KMS-11 (cell line): ENCODE data around the gene LEMD3.
A peak's percentile ranks its signal among the peaks of the same experiment; 100 is the strongest.

Experiments
- H2AFZ ChIP-seq: fragments of 200-600 bp; sonication (generic); 2 replicates; pipeline ENCODE4 v1.6.1; 2016; ENCODE audit warnings: antibody characterized with exemption, mixed run types, low read depth
- H3K27ac ChIP-seq: fragments of 200-600 bp; sonication (generic); 2 replicates; pipeline ENCODE4 v1.6.1; 2016; ENCODE audit warnings: mild to moderate bottlenecking, mixed run types
- H3K27me3 ChIP-seq: fragments of 200-600 bp; sonication (generic); 2 replicates; pipeline ENCODE4 v1.6.1; 2017; ENCODE audit warnings: mild to moderate bottlenecking, low read depth, mixed run types, moderate library complexity; ENCODE audit not compliant: insufficient read depth
- H3K36me3 ChIP-seq: fragments of 200-600 bp; sonication (generic); 2 replicates; pipeline ENCODE4 v1.6.1; 2017; ENCODE audit warnings: mild to moderate bottlenecking, mixed run types; ENCODE audit not compliant: insufficient read depth
- H3K4me1 ChIP-seq: fragments of 200-600 bp; sonication (generic); 2 replicates; pipeline ENCODE4 v1.6.1; 2016; ENCODE audit warnings: mild to moderate bottlenecking, low read depth, mixed run types; ENCODE audit not compliant: poor library complexity, severe bottlenecking
- H3K4me2 ChIP-seq: fragments of 200-600 bp; sonication (generic); 2 replicates; pipeline ENCODE4 v1.7.0; 2016; ENCODE audit warnings: mild to moderate bottlenecking, mixed run types
- H3K4me3 ChIP-seq: fragments of 200-600 bp; sonication (generic); IDR thresholded peaks from 2 replicates; pipeline ENCODE4 v1.6.1; 2017; ENCODE audit warnings: low read depth, low read length, mixed read lengths; ENCODE audit not compliant: insufficient read depth
- H3K79me2 ChIP-seq: fragments of 200-600 bp; sonication (generic); 2 replicates; pipeline ENCODE4 v1.6.1; 2016; ENCODE audit warnings: low read depth, mixed run types; ENCODE audit not compliant: insufficient read depth
- H3K9ac ChIP-seq: fragments of 200-600 bp; sonication (generic); 2 replicates; pipeline ENCODE4 v1.6.1; 2016; ENCODE audit warnings: mild to moderate bottlenecking, mixed run types
- H4K20me1 ChIP-seq: fragments of 200-600 bp; sonication (generic); 2 replicates; pipeline ENCODE4 v1.6.1; 2016; ENCODE audit warnings: mild to moderate bottlenecking, mixed run types; ENCODE audit not compliant: insufficient read depth
- CTCF ChIP-seq: fragments of 200-600 bp; sonication (generic); conservative IDR thresholded peaks from 2 replicates; pipeline ENCODE4 v1.6.1; 2017; ENCODE audit warnings: low read depth, mild to moderate bottlenecking, antibody characterized with exemption, low read length, moderate library complexity, mixed read lengths

LEMD3 gene

DNA sequence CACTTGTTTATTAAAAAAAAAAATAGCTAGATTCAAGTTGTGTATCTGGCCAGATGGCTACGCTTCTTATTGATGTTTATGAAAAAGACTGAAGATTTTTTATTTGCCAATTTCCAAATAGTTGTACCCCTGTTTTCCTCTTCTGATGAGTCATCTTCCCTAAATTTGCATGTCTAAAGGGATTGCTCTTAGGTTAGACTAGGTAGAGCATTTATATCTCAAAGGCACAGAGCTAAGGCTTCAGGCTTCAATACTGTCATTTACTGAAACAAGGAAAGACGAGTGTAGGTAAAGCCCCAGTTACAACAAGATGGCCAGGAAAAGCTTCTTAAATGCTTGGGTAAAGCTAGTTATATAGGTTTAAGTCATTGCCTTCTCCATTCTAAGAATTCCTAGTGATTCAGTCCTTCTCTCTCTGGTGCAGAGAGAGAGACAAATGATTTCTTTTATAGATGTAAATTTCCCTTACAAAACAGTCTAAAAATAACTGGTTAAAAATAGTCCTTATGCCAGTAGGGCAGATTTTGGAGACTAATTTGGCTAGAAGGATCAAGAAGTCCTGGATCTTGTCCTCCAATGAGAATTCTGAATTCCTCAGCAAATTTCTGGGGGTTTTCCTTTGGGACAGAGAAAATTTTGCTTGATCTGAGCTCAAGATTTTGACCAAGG, 26.1 kb downstream of the LEMD3 start:
- H3K36me3 ChIP-seq = no peaks in the 10 kb centered on the region
- H3K4me1 ChIP-seq = peaks cover 61% of the 10 kb centered on the region
- H4K20me1 ChIP-seq = peaks cover 4% of the 10 kb centered on the region; the same call in 1 of the 2 replicates
- peak overlapping the region; percentile 24; the same call in 1 of the 2 replicates for H3K27ac ChIP-seq
- no peaks in the 10 kb centered on the region for H3K27me3 ChIP-seq
- H3K9ac ChIP-seq = no peak overlapping the region
- no peak for TF ChIP-seq CTCF
- no peak overlapping the region for H3K4me3 ChIP-seq
- peaks cover 87% of the 10 kb centered on the region for H3K79me2 ChIP-seq
- peak overlapping the region; percentile 75; the same call in 1 of the 2 replicates for H3K4me2 ChIP-seq
- H2AFZ ChIP-seq = no peak overlapping the region

DNA sequence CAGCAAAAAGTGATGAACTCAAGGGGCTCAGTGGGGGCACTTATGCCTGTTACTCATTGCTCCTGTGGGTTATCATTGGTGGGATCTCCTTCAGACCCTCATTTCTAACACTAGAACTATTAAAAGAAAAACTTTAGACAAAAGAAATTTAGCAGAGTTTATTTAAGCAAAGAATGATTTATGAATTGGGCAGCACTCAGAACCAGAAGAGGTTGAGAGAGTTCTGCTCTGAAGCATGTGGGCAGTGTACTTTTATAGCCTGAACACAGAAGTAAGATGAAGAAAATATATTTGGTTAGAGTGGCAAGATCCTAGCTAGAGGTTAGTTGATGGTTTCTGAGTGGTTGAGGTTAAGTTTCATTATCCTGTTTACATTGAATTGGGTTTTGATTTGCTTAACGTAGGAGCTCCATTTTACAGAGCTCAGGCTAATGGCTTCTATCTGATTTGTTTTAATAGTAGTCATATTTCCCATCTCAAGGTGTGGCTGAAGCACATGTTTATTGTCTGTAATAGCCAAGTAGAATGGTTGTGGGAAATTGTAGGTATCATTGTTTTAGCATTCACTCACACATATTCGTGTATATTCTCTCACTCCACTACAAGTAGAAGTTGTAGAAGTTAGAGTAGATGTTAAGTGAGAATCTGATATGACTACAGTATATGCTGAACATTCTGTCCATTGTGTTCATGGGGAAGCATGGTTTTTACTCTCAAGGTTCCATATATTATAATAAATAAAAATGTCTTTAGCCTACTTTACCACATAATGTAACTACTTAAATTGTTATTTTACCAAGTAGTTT, 27.6 kb downstream of the LEMD3 start:
- Histone ChIP-seq H3K36me3 (no peaks in the 10 kb centered on the region), H2AFZ (no peak overlapping the region), H3K27me3 (no peaks in the 10 kb centered on the region), H3K4me1 (peaks cover 56% of the 10 kb centered on the region), H3K79me2 (peaks cover 87% of the 10 kb centered on the region), H4K20me1 (peaks cover 4% of the 10 kb centered on the region; the same call in 1 of the 2 replicates), H3K4me3 (no peak overlapping the region), H3K4me2 (peak overlapping the region; percentile 75), H3K27ac (peak overlapping the region; percentile 24; the same call in 1 of the 2 replicates), H3K9ac (no peak overlapping the region)
- TF ChIP-seq CTCF = no peak

- Histone ChIP-seq H3K4me2 (no peak overlapping the region), H2AFZ (no peak overlapping the region), H3K27ac (no peak overlapping the region), H3K4me1 (peaks cover 45% of the 10 kb centered on the region), H3K9ac (no peak overlapping the region), H3K4me3 (no peak overlapping the region), H3K36me3 (no peaks in the 10 kb centered on the region), H4K20me1 (peaks cover 8% of the 10 kb centered on the region; the same call in 1 of the 2 replicates), H3K27me3 (no peaks in the 10 kb centered on the region), H3K79me2 (peaks cover 90% of the 10 kb centered on the region)
- TF ChIP-seq CTCF = no peak
Observed at GRCh38 chr12:65199604-65200003, 30.2 kb downstream of the LEMD3 start.

DNA sequence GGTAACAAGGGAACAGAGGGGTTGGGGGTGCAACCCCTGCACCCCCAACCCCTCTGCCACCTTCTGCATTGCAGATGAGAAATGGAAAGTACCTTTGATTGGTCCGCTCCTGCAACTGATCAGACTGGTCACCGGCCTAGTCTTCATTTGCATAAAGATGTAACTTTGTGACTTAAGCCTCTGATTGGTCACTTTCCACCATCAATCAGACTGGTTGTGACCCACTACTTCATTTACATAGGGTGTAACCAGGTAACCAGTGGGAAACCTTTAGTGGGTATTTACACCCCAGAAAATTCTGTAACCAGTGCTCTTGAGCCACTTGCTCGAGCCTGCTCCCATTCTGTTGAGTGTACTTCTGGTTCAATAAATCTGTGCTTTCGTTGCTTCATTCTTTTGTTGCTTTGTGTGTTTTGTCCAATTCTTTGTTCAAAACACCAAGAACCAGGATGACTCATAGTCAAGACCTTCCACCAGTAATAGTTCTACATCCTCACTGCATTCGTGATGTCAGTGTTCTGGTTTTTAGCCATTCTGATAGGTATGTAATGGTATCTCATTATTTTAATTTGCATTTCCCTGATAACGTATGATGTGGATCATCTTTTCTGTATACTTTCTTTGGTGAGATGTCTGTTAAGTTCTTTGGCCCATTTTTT, 30.8 kb downstream of the LEMD3 start:
- H2AFZ ChIP-seq = no peak overlapping the region
- TF ChIP-seq CTCF = no peak
- H3K4me3 ChIP-seq = no peak overlapping the region
- peaks cover 91% of the 10 kb centered on the region for H3K79me2 ChIP-seq
- no peak overlapping the region for H3K27ac ChIP-seq
- H3K4me2 ChIP-seq = no peak overlapping the region
- peaks cover 8% of the 10 kb centered on the region; the same call in 1 of the 2 replicates for H4K20me1 ChIP-seq
- H3K9ac ChIP-seq = no peak overlapping the region
- no peaks in the 10 kb centered on the region for H3K27me3 ChIP-seq
- H3K36me3 ChIP-seq = no peaks in the 10 kb centered on the region
- peaks cover 46% of the 10 kb centered on the region for H3K4me1 ChIP-seq
